ENCODE data around the gene SLC4A9.

SLC4A9 gene

GRCh38 chr5:140360101-140360500 is at the start of gene SLC4A9:
Gene SLC4A9, plus strand, starts transcription at chr5:140360194. Its CDS starts 43 bp downstream, at chr5:140360237.
- no peak for TF ChIP-seq CTCF (IDR thresholded peaks at IDR 0.05; ENCODE audit: extremely low read depth, missing control alignments)
- DNase-seq (ENCODE audit: low spot score) = no peak

- no peak for TF ChIP-seq CTCF (IDR thresholded peaks at IDR 0.05; ENCODE audit: extremely low read depth, missing control alignments)
- DNase-seq (ENCODE audit: low spot score) = no peak
Observed at GRCh38 chr5:140310434-140310833, 49.6 kb upstream of the SLC4A9 start.

GRCh38 chr5:140311011-140311467 is 49.0 kb upstream of the SLC4A9 start:
- no peak for TF ChIP-seq CTCF (IDR thresholded peaks at IDR 0.05; ENCODE audit: extremely low read depth, missing control alignments)
- DNase-seq (ENCODE audit: low spot score) = no peak

GRCh38 chr5:140312067-140312790 is 47.8 kb upstream of the SLC4A9 start:
- DNase-seq (ENCODE audit: low spot score) = no peak
- TF ChIP-seq CTCF (IDR thresholded peaks at IDR 0.05; ENCODE audit: extremely low read depth, missing control alignments) = no peak

- TF ChIP-seq CTCF (IDR thresholded peaks at IDR 0.05; ENCODE audit: extremely low read depth, missing control alignments) = no peak
Observed at GRCh38 chr5:140312791-140313189, 47.2 kb upstream of the SLC4A9 start.

GRCh38 chr5:140317859-140318258 is 42.1 kb upstream of the SLC4A9 start:
- DNase-seq (ENCODE audit: low spot score) = no peak
- TF ChIP-seq CTCF (IDR thresholded peaks at IDR 0.05; ENCODE audit: extremely low read depth, missing control alignments) = no peak

More at GRCh38 chr5:140312791-140313189, 47.2 kb upstream of the SLC4A9 start:
- DNase-seq (ENCODE audit: low spot score) = no peak

- no peak for TF ChIP-seq CTCF (IDR thresholded peaks at IDR 0.05; ENCODE audit: extremely low read depth, missing control alignments)
- DNase-seq (ENCODE audit: low spot score) = no peak
Observed at GRCh38 chr5:140318792-140319191, 41.2 kb upstream of the SLC4A9 start.

All from GM20000 (cell line).